GM19239 (cell line): Measurements from ENCODE around the gene TSPAN3.
A peak's percentile ranks its signal among the peaks of the same experiment; 100 is the strongest.

ENCODE experiments used
- DNase-seq: peaks from one replicate; pipeline ENCODE4 v3.0.0; 2011; ENCODE audit warnings: low spot score; ENCODE audit not compliant: insufficient read length
- FAIRE-seq: peaks from 2 replicates; lab custom pipeline; 2011; peaks lifted over from hg19 to GRCh38; lab: Jason Lieb, UNC

Gene TSPAN3

GRCh38 chr15:77025941-77026411, 44.9 kb downstream of the TSPAN3 start:
- no peak for FAIRE-seq

GRCh38 chr15:77025083-77025901, 45.6 kb downstream of the TSPAN3 start:
- FAIRE-seq (no peak), DNase-seq (no peak)

More at GRCh38 chr15:77025941-77026411, 44.9 kb downstream of the TSPAN3 start:
- no peak for DNase-seq

- DNase-seq (peak; percentile 90), FAIRE-seq (peak; percentile 81)
These were observed 46.4 kb downstream of the TSPAN3 start for GRCh38 chr15:77024273-77025082.

GRCh38 chr15:77023576-77024272, 47.2 kb downstream of the TSPAN3 start:
- DNase-seq, result no peak
- no peak for FAIRE-seq

GRCh38 chr15:77022646-77023575, 48.0 kb downstream of the TSPAN3 start:
- no peak for DNase-seq
- no peak for FAIRE-seq

- peak; percentile 23 for FAIRE-seq
- DNase-seq, result no peak
These were observed 49.0 kb downstream of the TSPAN3 start for GRCh38 chr15:77021803-77022381.

- FAIRE-seq, result no peak
- no peak for DNase-seq
These were observed 49.8 kb downstream of the TSPAN3 start for GRCh38 chr15:77021088-77021481.

- FAIRE-seq (no peak), DNase-seq (no peak)
These were observed 50.4 kb downstream of the TSPAN3 start for GRCh38 chr15:77020348-77021087.

- DNase-seq (no peak), FAIRE-seq (no peak)
These were observed 51.2 kb downstream of the TSPAN3 start for GRCh38 chr15:77019521-77020331.

- DNase-seq (no peak), FAIRE-seq (no peak)
These were observed 52.0 kb downstream of the TSPAN3 start for GRCh38 chr15:77018796-77019505.

- FAIRE-seq (no peak), DNase-seq (no peak)
These were observed 52.9 kb downstream of the TSPAN3 start for GRCh38 chr15:77017761-77018720.

- FAIRE-seq (no peak), DNase-seq (no peak)
These were observed 53.7 kb downstream of the TSPAN3 start for GRCh38 chr15:77017091-77017660.

- FAIRE-seq, result no peak
- DNase-seq, result no peak
These were observed 54.6 kb downstream of the TSPAN3 start for GRCh38 chr15:77016321-77016695.

- DNase-seq (no peak), FAIRE-seq (no peak)
These were observed 55.1 kb downstream of the TSPAN3 start for GRCh38 chr15:77015646-77016320.
